Endothelial cell of umbilical vein (primary cell): Measurements from ENCODE around the gene CDK17.

Source experiments
- GATA2 ChIP-seq: IDR thresholded peaks from 2 replicates; pipeline ENCODE4 v1.7.0; 2011; ENCODE audit warnings: low read depth, mild to moderate bottlenecking, moderate library complexity, mixed read lengths, low read length; ENCODE audit not compliant: insufficient read length, insufficient read depth
- MYC ChIP-seq: IDR thresholded peaks from one replicate; pipeline ENCODE4 v1.6.1; 2011; ENCODE audit warnings: mild to moderate bottlenecking, low read depth, low read length
- POLR2A ChIP-seq: IDR thresholded peaks from 2 replicates; pipeline ENCODE4 v1.6.1; 2012; ENCODE audit warnings: low read depth, mild to moderate bottlenecking, control low read depth, low read length
- POLR2AphosphoS5 ChIP-seq: IDR thresholded peaks from 2 replicates; pipeline ENCODE4 v1.6.1; 2012; ENCODE audit warnings: low read depth, mild to moderate bottlenecking, control low read depth, low read length, moderate library complexity; ENCODE audit not compliant: insufficient read depth
- TF ChIP-seq, protein P1 (sequence below), 2 donors: IDR thresholded peaks; 1 replicate in 1 of 2; 2 replicates in 1 of 2; pipeline ENCODE4 v1.5.1; 2011; ENCODE audit warnings: low read length in 2 of 2, mild to moderate bottlenecking in 2 of 2, moderate library complexity in 2 of 2, control low read depth in 1 of 2, inconsistent platforms in 1 of 2, low read depth in 1 of 2; ENCODE audit not compliant: insufficient read depth in 1 of 2; ENCODE audit errors: extremely low read depth in 1 of 2
- TF ChIP-seq, protein P2 (sequence below): IDR thresholded peaks from 2 replicates; pipeline ENCODE4 v1.6.1; 2011; ENCODE audit not compliant: insufficient read depth, insufficient read length

DNA sequence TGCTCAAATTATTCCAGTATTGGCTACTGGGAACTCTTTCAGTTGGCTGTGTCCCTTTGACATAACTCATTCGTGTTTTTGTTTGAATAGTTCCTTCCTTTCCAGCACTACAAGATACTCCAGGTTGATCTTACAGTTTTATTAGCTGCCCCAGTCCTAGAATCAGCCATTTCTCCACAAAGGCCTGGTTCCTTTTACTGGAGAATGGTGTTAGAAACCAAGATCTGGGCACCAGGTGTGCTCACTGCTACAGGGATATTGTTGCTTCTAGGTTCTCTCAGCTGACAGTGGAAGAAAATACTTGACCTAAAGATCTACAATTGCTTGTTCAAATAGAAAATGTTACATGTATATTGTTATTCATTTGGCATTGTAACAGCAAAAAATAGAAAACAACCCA lies 21.9 kb downstream of the CDK17 start:
- TF ChIP-seq, protein P1, sequence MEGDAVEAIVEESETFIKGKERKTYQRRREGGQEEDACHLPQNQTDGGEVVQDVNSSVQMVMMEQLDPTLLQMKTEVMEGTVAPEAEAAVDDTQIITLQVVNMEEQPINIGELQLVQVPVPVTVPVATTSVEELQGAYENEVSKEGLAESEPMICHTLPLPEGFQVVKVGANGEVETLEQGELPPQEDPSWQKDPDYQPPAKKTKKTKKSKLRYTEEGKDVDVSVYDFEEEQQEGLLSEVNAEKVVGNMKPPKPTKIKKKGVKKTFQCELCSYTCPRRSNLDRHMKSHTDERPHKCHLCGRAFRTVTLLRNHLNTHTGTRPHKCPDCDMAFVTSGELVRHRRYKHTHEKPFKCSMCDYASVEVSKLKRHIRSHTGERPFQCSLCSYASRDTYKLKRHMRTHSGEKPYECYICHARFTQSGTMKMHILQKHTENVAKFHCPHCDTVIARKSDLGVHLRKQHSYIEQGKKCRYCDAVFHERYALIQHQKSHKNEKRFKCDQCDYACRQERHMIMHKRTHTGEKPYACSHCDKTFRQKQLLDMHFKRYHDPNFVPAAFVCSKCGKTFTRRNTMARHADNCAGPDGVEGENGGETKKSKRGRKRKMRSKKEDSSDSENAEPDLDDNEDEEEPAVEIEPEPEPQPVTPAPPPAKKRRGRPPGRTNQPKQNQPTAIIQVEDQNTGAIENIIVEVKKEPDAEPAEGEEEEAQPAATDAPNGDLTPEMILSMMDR (IDR thresholded peaks at IDR 0.05; ENCODE audit: extremely low read depth in 1 of 2, insufficient read depth in 1 of 2, low read depth in 1 of 2, low read length in 2 of 2), result no peak
- no peak for TF ChIP-seq POLR2AphosphoS5
- TF ChIP-seq MYC, result no peak
- no peak for TF ChIP-seq POLR2A
- TF ChIP-seq, protein P2, sequence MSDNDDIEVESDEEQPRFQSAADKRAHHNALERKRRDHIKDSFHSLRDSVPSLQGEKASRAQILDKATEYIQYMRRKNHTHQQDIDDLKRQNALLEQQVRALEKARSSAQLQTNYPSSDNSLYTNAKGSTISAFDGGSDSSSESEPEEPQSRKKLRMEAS, result no peak
- no peak for TF ChIP-seq GATA2
